Endodermal cell (in vitro differentiated cells): ENCODE data around the gene CCDC142. TPM values are rescaled to one million over a fixed set of nuclear protein-coding genes. Genes with fewer than 3 reads are reported as not detected.
A peak's percentile ranks its signal among the peaks of the same experiment; 100 is the strongest.

Experiments used
- DNase-seq: peaks from one replicate; pipeline ENCODE4 v3.0.0-alpha.2; 2017
- H3K27ac ChIP-seq: 2 replicates; pipeline ENCODE4 v1.5.1; 2013; ENCODE audit warnings: mild to moderate bottlenecking, low read depth, low read length, moderate library complexity
- H3K27me3 ChIP-seq: 2 replicates; pipeline ENCODE4 v1.6.1; 2013; ENCODE audit warnings: mild to moderate bottlenecking, low read length, moderate library complexity; ENCODE audit not compliant: insufficient read depth, control insufficient read depth, poor library complexity, severe bottlenecking
- H3K36me3 ChIP-seq: 2 replicates; pipeline ENCODE4 v1.7.0; 2013; ENCODE audit warnings: mild to moderate bottlenecking, low read length, moderate library complexity; ENCODE audit not compliant: control insufficient read depth, insufficient read depth
- H3K4me1 ChIP-seq: one replicate; pipeline ENCODE4 v1.7.0; 2013; ENCODE audit warnings: low read length; ENCODE audit not compliant: control insufficient read depth, insufficient read depth
- H3K4me3 ChIP-seq: 2 replicates; pipeline ENCODE4 v1.5.1; 2013; ENCODE audit warnings: mild to moderate bottlenecking, low read length, moderate library complexity
- H3K9ac ChIP-seq: 2 replicates; pipeline ENCODE4 v1.6.1; 2013; ENCODE audit warnings: mild to moderate bottlenecking, low read length, moderate library complexity; ENCODE audit not compliant: poor library complexity, severe bottlenecking; ENCODE audit errors: extremely low read depth
- H3K9me3 ChIP-seq: 2 replicates; pipeline ENCODE4 v1.6.1; 2013; ENCODE audit warnings: mild to moderate bottlenecking, low read length, moderate library complexity; ENCODE audit not compliant: control insufficient read depth
- H3K27ac Mint-ChIP-seq: 2 replicates; pipeline ENCODE4 v1.8.0; 2020; ENCODE audit warnings: mixed read lengths
- H3K27me3 Mint-ChIP-seq: 2 replicates; pipeline ENCODE4 v1.8.0; 2021; ENCODE audit warnings: mild to moderate bottlenecking, mixed read lengths; ENCODE audit not compliant: insufficient read depth
- H3K36me3 Mint-ChIP-seq: 2 replicates; pipeline ENCODE4 v1.8.0; 2020; ENCODE audit warnings: low read depth, mixed read lengths
- H3K4me1 Mint-ChIP-seq: 2 replicates; pipeline ENCODE4 v1.8.0; 2020; ENCODE audit warnings: mixed read lengths
- H3K4me3 Mint-ChIP-seq: 2 replicates; pipeline ENCODE4 v1.8.0; 2020; ENCODE audit warnings: mild to moderate bottlenecking, moderate library complexity, mixed read lengths
- H3K9me3 Mint-ChIP-seq: 2 replicates; pipeline ENCODE4 v1.8.0; 2020; ENCODE audit warnings: mild to moderate bottlenecking, mixed read lengths
- CTCF ChIP-seq: fragments of 200-600 bp; sonication (generic); conservative IDR thresholded peaks from 2 replicates; pipeline ENCODE4 v1.5.0; 2021; ENCODE audit warnings: antibody characterized with exemption, mild to moderate bottlenecking
- WGBS, 2 experiments: methylation state at CpG; one replicate each; pipeline versions ENCODE4 v1.1.5 to v1.1.7; 2013; ENCODE audit warnings: missing lambda C conversion rate in 2 of 2, mixed read lengths in 1 of 2; ENCODE audit not compliant: insufficient coverage in 1 of 2, insufficient read length in 1 of 2; 5-methylcytosine and 5-hydroxymethylcytosine counted together
- total RNA-seq, 2 donors: library from RNA; stranded (reverse); fragmentation: NEBNext Ultra II Directional in 1 of 2; extraction: Animal tissue kit (Norgen Biotek cat#: 25700) in 1 of 2; gene quantifications; 2 replicates in 1 of 2; 3 replicates in 1 of 2; pipeline ENCODE4 v1.2.1, GENCODE V29; 2021

The CCDC142 gene
- total RNA-seq, 2 donors from 2014 or later, result 19.0 to 24.7 TPM

GRCh38 chr2:74499940-74500577 is 17.3 kb upstream of the CCDC142 start:
- no peaks in the 10 kb centered on the region for H3K9me3 ChIP-seq
- Mint-ChIP-seq H3K4me3 (peak overlapping the region; percentile 51), H3K27me3 (peaks cover 100% of the 10 kb centered on the region), H3K27ac (no peak overlapping the region), H3K9me3 (no peaks in the 10 kb centered on the region), H3K36me3 (peaks cover 9% of the 10 kb centered on the region), H3K4me1 (peaks cover 32% of the 10 kb centered on the region)
- peaks cover 96% of the 10 kb centered on the region for H3K27me3 ChIP-seq
- H3K9ac ChIP-seq, result no peak overlapping the region
- WGBS, 2 experiments, result 37 to 43% methylated on average over 12 to 15 of the region's 15 CpGs
- TF ChIP-seq CTCF, result no peak
- H3K27ac ChIP-seq, result no peak overlapping the region
- peak overlapping the region; percentile 75 for H3K4me3 ChIP-seq
- peak; percentile 50 for DNase-seq
- H3K4me1 ChIP-seq, result no peaks in the 10 kb centered on the region
- peaks cover under 1% of the 10 kb centered on the region for H3K36me3 ChIP-seq

GRCh38 chr2:74499267-74499939 is 16.6 kb upstream of the CCDC142 start, which contains the start of gene LBX2:
Gene LBX2, minus strand, starts transcription at chr2:74499603. Its CDS starts 66 bp downstream, at chr2:74499537.
- DNase-seq, result peak; percentile 84
- H3K27me3 Mint-ChIP-seq, result peaks cover 95% of the 10 kb centered on the region
- peaks cover 89% of the 10 kb centered on the region for H3K27me3 ChIP-seq
- 0 to 3% methylated on average over 24 to 65 of the region's 65 CpGs for WGBS, 2 experiments
- no peaks in the 10 kb centered on the region for H3K9me3 Mint-ChIP-seq
- peak within 1 kb of the TSS; percentile 51 for H3K4me3 Mint-ChIP-seq
- peaks cover 32% of the 10 kb centered on the region for H3K4me1 Mint-ChIP-seq
- no peak for TF ChIP-seq CTCF
- no peaks in the 10 kb centered on the region for H3K4me1 ChIP-seq
- no peak within 1 kb of the TSS for H3K27ac ChIP-seq
- no peak within 1 kb of the TSS for H3K27ac Mint-ChIP-seq
- peak within 1 kb of the TSS; percentile 75 for H3K4me3 ChIP-seq
- peaks cover 3% of the 10 kb centered on the region for H3K36me3 Mint-ChIP-seq
- peak within 1 kb of the TSS; percentile 12 for H3K9ac ChIP-seq
- no peaks in the 10 kb centered on the region for H3K9me3 ChIP-seq
- H3K36me3 ChIP-seq, result peaks cover under 1% of the 10 kb centered on the region

- no peaks in the 10 kb centered on the region for H3K4me1 ChIP-seq
- Mint-ChIP-seq H3K9me3 (no peaks in the 10 kb centered on the region), H3K27me3 (peaks cover 88% of the 10 kb centered on the region), H3K4me3 (peak overlapping the region; percentile 51), H3K4me1 (peaks cover 26% of the 10 kb centered on the region), H3K27ac (no peak overlapping the region), H3K36me3 (peaks cover 8% of the 10 kb centered on the region)
- H3K9ac ChIP-seq, result peak overlapping the region; percentile 12
- H3K4me3 ChIP-seq, result peak overlapping the region; percentile 75
- no peak overlapping the region for H3K27ac ChIP-seq
- no peak for DNase-seq
- peaks cover 82% of the 10 kb centered on the region for H3K27me3 ChIP-seq
- TF ChIP-seq CTCF, result no peak
- 2 to 3% methylated on average over 33 to 41 of the region's 41 CpGs for WGBS, 2 experiments
- no peaks in the 10 kb centered on the region for H3K9me3 ChIP-seq
- peaks cover 7% of the 10 kb centered on the region for H3K36me3 ChIP-seq
Observed at GRCh38 chr2:74498500-74499266, 15.9 kb upstream of the CCDC142 start.
